Loucy (cell line): ENCODE results near the gene ZNF513.

Experiments
- H2AFZ ChIP-seq: fragments of 200-600 bp; sonication (generic); 2 replicates; pipeline ENCODE4 v1.6.0; 2016; ENCODE audit warnings: antibody characterized with exemption, mild to moderate bottlenecking, low read length, moderate library complexity
- H3F3A ChIP-seq: fragments of 200-600 bp; 2 replicates; pipeline ENCODE4 v1.6.0; 2016; ENCODE audit warnings: antibody characterized with exemption, low read depth, mild to moderate bottlenecking
- H3K27me3 ChIP-seq: fragments of 200-600 bp; sonication (generic); 2 replicates; pipeline ENCODE4 v1.6.1; 2014; ENCODE audit warnings: low read length, mild to moderate bottlenecking; ENCODE audit not compliant: insufficient read depth, poor library complexity, severe bottlenecking
- H3K36me3 ChIP-seq: fragments of 200-600 bp; sonication (generic); 2 replicates; pipeline ENCODE4 v1.6.1; 2016; ENCODE audit warnings: low read length; ENCODE audit not compliant: insufficient read depth
- H3K4me1 ChIP-seq: fragments of 200-600 bp; sonication (generic); 2 replicates; pipeline ENCODE4 v1.5.1; 2014; ENCODE audit warnings: low read length, mild to moderate bottlenecking; ENCODE audit not compliant: insufficient read depth, poor library complexity, severe bottlenecking
- H3K4me2 ChIP-seq: fragments of 200-600 bp; sonication (generic); 2 replicates; pipeline ENCODE4 v1.6.0; 2014; ENCODE audit warnings: antibody characterized with exemption, low read length, low read depth, mild to moderate bottlenecking; ENCODE audit not compliant: poor library complexity, severe bottlenecking
- H3K4me3 ChIP-seq: fragments of 200-600 bp; sonication (generic); 2 replicates; pipeline ENCODE4 v1.5.1; 2014; ENCODE audit warnings: low read length, mild to moderate bottlenecking, mixed read lengths; ENCODE audit not compliant: poor library complexity, severe bottlenecking
- H3K79me2 ChIP-seq: fragments of 200-600 bp; sonication (generic); 2 replicates; pipeline ENCODE4 v1.6.1; 2014; ENCODE audit warnings: low read length; ENCODE audit not compliant: insufficient read depth
- H3K9ac ChIP-seq: fragments of 200-600 bp; sonication (generic); 2 replicates; pipeline ENCODE4 v1.6.0; 2014; ENCODE audit warnings: mild to moderate bottlenecking, low read depth, low read length, moderate library complexity; ENCODE audit not compliant: poor library complexity, severe bottlenecking
- H3K9me2 ChIP-seq: fragments of 200-600 bp; sonication (generic); replicated peaks from 2 replicates; pipeline ENCODE4 v1.6.1; 2016; ENCODE audit warnings: low read depth, low read length, mixed read lengths
- H3K9me3 ChIP-seq: fragments of 200-600 bp; sonication (generic); 2 replicates; pipeline ENCODE4 v1.6.1; 2014; ENCODE audit warnings: mild to moderate bottlenecking, antibody characterized with exemption, low read length, low read depth; ENCODE audit not compliant: insufficient read depth
- H4K20me1 ChIP-seq: fragments of 200-600 bp; sonication (generic); 2 replicates; pipeline ENCODE4 v1.6.0; 2014; ENCODE audit warnings: antibody characterized with exemption, low read length, mild to moderate bottlenecking; ENCODE audit not compliant: insufficient read depth, poor library complexity, severe bottlenecking
- EZH2phosphoT487 ChIP-seq: fragments of 200-600 bp; IDR thresholded peaks from 2 replicates; pipeline ENCODE4 v1.6.1; 2018; ENCODE audit warnings: antibody characterized with exemption, mild to moderate bottlenecking, moderate library complexity, borderline replicate concordance
- TF ChIP-seq, protein P1 (sequence below): fragments of 200-600 bp; sonication (generic); conservative IDR thresholded peaks from 2 replicates; pipeline ENCODE4 v1.5.1; 2014; ENCODE audit warnings: mild to moderate bottlenecking, antibody characterized with exemption, low read length

The ZNF513 gene

GRCh38 chr2:27377618-27378095 lies 2.9 kb downstream of the ZNF513 start:
- TF ChIP-seq, protein P1, sequence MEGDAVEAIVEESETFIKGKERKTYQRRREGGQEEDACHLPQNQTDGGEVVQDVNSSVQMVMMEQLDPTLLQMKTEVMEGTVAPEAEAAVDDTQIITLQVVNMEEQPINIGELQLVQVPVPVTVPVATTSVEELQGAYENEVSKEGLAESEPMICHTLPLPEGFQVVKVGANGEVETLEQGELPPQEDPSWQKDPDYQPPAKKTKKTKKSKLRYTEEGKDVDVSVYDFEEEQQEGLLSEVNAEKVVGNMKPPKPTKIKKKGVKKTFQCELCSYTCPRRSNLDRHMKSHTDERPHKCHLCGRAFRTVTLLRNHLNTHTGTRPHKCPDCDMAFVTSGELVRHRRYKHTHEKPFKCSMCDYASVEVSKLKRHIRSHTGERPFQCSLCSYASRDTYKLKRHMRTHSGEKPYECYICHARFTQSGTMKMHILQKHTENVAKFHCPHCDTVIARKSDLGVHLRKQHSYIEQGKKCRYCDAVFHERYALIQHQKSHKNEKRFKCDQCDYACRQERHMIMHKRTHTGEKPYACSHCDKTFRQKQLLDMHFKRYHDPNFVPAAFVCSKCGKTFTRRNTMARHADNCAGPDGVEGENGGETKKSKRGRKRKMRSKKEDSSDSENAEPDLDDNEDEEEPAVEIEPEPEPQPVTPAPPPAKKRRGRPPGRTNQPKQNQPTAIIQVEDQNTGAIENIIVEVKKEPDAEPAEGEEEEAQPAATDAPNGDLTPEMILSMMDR, result no peak
- no peak for TF ChIP-seq EZH2phosphoT487
- peaks cover 7% of the 10 kb centered on the region for H3F3A ChIP-seq

GRCh38 chr2:27376866-27377617 lies 3.5 kb downstream of the ZNF513 start:
- Histone ChIP-seq H2AFZ (no peak overlapping the region), H3K79me2 (peaks cover 18% of the 10 kb centered on the region), H3K27me3 (no peaks in the 10 kb centered on the region), H4K20me1 (peaks cover 2% of the 10 kb centered on the region), H3K9me3 (no peaks in the 10 kb centered on the region), H3K9me2 (no peaks in the 10 kb centered on the region), H3K9ac (no peak overlapping the region), H3F3A (peaks cover 4% of the 10 kb centered on the region; the same call in 1 of the 2 replicates), H3K4me3 (no peak overlapping the region), H3K36me3 (peaks cover 66% of the 10 kb centered on the region; the same call in 1 of the 2 replicates), H3K4me2 (no peak overlapping the region), H3K4me1 (peaks cover 12% of the 10 kb centered on the region)
- TF ChIP-seq, protein P1, result no peak
- no peak for TF ChIP-seq EZH2phosphoT487

More at GRCh38 chr2:27377618-27378095, 2.9 kb downstream of the ZNF513 start:
- H3K27me3 ChIP-seq, result no peaks in the 10 kb centered on the region
- no peaks in the 10 kb centered on the region for H3K9me3 ChIP-seq
- no peak overlapping the region for H3K4me2 ChIP-seq
- H4K20me1 ChIP-seq, result no peaks in the 10 kb centered on the region
- H3K79me2 ChIP-seq, result peaks cover 12% of the 10 kb centered on the region
- no peak overlapping the region for H3K9ac ChIP-seq
- peaks cover 73% of the 10 kb centered on the region; the same call in 1 of the 2 replicates for H3K36me3 ChIP-seq
- H2AFZ ChIP-seq, result no peak overlapping the region
- no peaks in the 10 kb centered on the region for H3K9me2 ChIP-seq
- no peak overlapping the region for H3K4me3 ChIP-seq
- H3K4me1 ChIP-seq, result peaks cover 6% of the 10 kb centered on the region

GRCh38 chr2:27376151-27376865 lies 4.2 kb downstream of the ZNF513 start:
- Histone ChIP-seq H4K20me1 (peaks cover 8% of the 10 kb centered on the region), H3F3A (peaks cover 4% of the 10 kb centered on the region; the same call in 1 of the 2 replicates), H3K4me2 (no peak overlapping the region), H3K4me3 (no peak overlapping the region), H3K4me1 (peaks cover 18% of the 10 kb centered on the region), H3K27me3 (no peaks in the 10 kb centered on the region), H2AFZ (no peak overlapping the region), H3K36me3 (peaks cover 59% of the 10 kb centered on the region; the same call in 1 of the 2 replicates), H3K9me3 (no peaks in the 10 kb centered on the region), H3K9me2 (no peaks in the 10 kb centered on the region), H3K79me2 (peaks cover 25% of the 10 kb centered on the region), H3K9ac (no peak overlapping the region)
- no peak for TF ChIP-seq EZH2phosphoT487
- TF ChIP-seq, protein P1, result no peak
